Measurements from ENCODE around the gene NUBP2. TPM values are rescaled to one million over a fixed set of nuclear protein-coding genes. Genes with fewer than 3 reads are reported as not detected.

NUBP2 gene
- total and polyA plus RNA-seq, 2 donors (not counting 3 experiments of a cell fraction or from before 2014, with no cell fraction given), result 55.0 to 69.6 TPM

- Histone ChIP-seq H3K27me3 (ENCODE audit: control insufficient read depth in 2 of 2, insufficient read depth in 2 of 2, low read length in 2 of 2) (no peaks in the 10 kb centered on the region), H3K4me2 (ENCODE audit: insufficient read depth, low read length) (no peak overlapping the region), H3K36me3 (ENCODE audit: control insufficient read depth in 2 of 2, extremely low read depth in 1 of 2, insufficient read depth in 2 of 2, low read length in 2 of 2) (peaks cover 0 to 25% of the 10 kb centered on the region in 2 experiments), H3K4me1 (ENCODE audit: control insufficient read depth, extremely low read depth, insufficient read depth, low read length) (no peaks in the 10 kb centered on the region), H4K20me1 (replicated peaks; ENCODE audit: control insufficient read depth, extremely low read depth, insufficient read depth, low read length) (no peaks in the 10 kb centered on the region), H3K9ac (replicated peaks; ENCODE audit: extremely low read depth, insufficient read depth, low read length) (no peak overlapping the region), H3K4me3 (replicated peaks in 1 of 3; ENCODE audit: insufficient read depth in 1 of 3, low read depth in 1 of 3, low read length in 3 of 3) (no peak overlapping the region), H3K79me2 (ENCODE audit: control insufficient read depth, insufficient read depth, low read length) (no peaks in the 10 kb centered on the region), H3K9me3 (replicated peaks; ENCODE audit: control insufficient read depth, insufficient read depth, low read length) (no peaks in the 10 kb centered on the region), H3K27ac (ENCODE audit: insufficient read depth, low read depth, low read length) (no peak overlapping the region), H3K9me1 (replicated peaks; ENCODE audit: control insufficient read depth, extremely low read depth, insufficient read depth, low read length) (no peaks in the 10 kb centered on the region), H2AFZ (ENCODE audit: low read depth, low read length) (no peak overlapping the region)
- no peak for DNase-seq (ENCODE audit: low read depth, low spot score)
- CTCF ChIA-PET, result no interaction called here
- TF ChIP-seq JUN (IDR thresholded peaks at IDR 0.05; ENCODE audit: borderline replicate concordance, insufficient read depth, insufficient read length, low read depth), result no peak
- no peak for TF ChIP-seq MAX (IDR thresholded peaks at IDR 0.05; ENCODE audit: insufficient read depth, insufficient read length)
- TF ChIP-seq POLR2AphosphoS5 (IDR thresholded peaks at IDR 0.05; ENCODE audit: insufficient read depth, low read depth, low read length), result no peak
- TF ChIP-seq POLR2A (IDR thresholded peaks at IDR 0.05; ENCODE audit: low read depth, low read length), result no peak
- intact Hi-C loops (cut with micrococcal nuclease), result no loop called here
- POLR2A ChIA-PET, result no interaction called here
- FAIRE-seq, result no peak
- dilution Hi-C loops (cut with MboI; ENCODE audit: extremely low pct_ligation_motif_present, low sequenced_read_pairs), result no loop called here
- no TSS peak for BruUV-seq (replicated peaks)
Measured at GRCh38 chr16:1740781-1741490, 41.8 kb upstream of the NUBP2 start.

- no peaks in the 10 kb centered on the region for H3K9me1 ChIP-seq (replicated peaks; ENCODE audit: control insufficient read depth, extremely low read depth, insufficient read depth, low read length)
- no TSS peak for BruUV-seq (replicated peaks)
- H4K20me1 ChIP-seq (replicated peaks; ENCODE audit: control insufficient read depth, extremely low read depth, insufficient read depth, low read length), result no peaks in the 10 kb centered on the region
- H3K9ac ChIP-seq (replicated peaks; ENCODE audit: extremely low read depth, insufficient read depth, low read length), result no peak overlapping the region
- no peaks in the 10 kb centered on the region for H3K9me3 ChIP-seq (replicated peaks; ENCODE audit: control insufficient read depth, insufficient read depth, low read length)
- H3K4me2 ChIP-seq (ENCODE audit: insufficient read depth, low read length), result no peak overlapping the region
- dilution Hi-C loops (cut with MboI; ENCODE audit: extremely low pct_ligation_motif_present, low sequenced_read_pairs), result no loop called here
- H3K79me2 ChIP-seq (ENCODE audit: control insufficient read depth, insufficient read depth, low read length), result no peaks in the 10 kb centered on the region
- ChIA-PET CTCF (interaction anchor here (1.3 kb wide), 1 partner anchor 18 kb away, joined by 4 read pairs; no protein-coding TSS in a partner anchor), POLR2A (no interaction called here)
- intact Hi-C loops (cut with micrococcal nuclease), result no loop called here
- no peaks in the 10 kb centered on the region for H3K27me3 ChIP-seq (ENCODE audit: control insufficient read depth in 2 of 2, insufficient read depth in 2 of 2, low read length in 2 of 2)
- FAIRE-seq, result no peak
- peaks cover 0 to 25% of the 10 kb centered on the region in 2 experiments for H3K36me3 ChIP-seq (ENCODE audit: control insufficient read depth in 2 of 2, extremely low read depth in 1 of 2, insufficient read depth in 2 of 2, low read length in 2 of 2)
- H3K4me3 ChIP-seq (replicated peaks in 1 of 3; ENCODE audit: insufficient read depth in 1 of 3, low read depth in 1 of 3, low read length in 3 of 3), result no peak overlapping the region
- no peak for TF ChIP-seq POLR2AphosphoS5 (IDR thresholded peaks at IDR 0.05; ENCODE audit: insufficient read depth, low read depth, low read length)
- TF ChIP-seq MAX (IDR thresholded peaks at IDR 0.05; ENCODE audit: insufficient read depth, insufficient read length), result no peak
- TF ChIP-seq CTCF (IDR thresholded peaks at IDR 0.05; ENCODE audit: extremely low read depth in 1 of 2, insufficient read depth in 1 of 2, low read depth in 1 of 2, low read length in 2 of 2), result no peak
- TF ChIP-seq GATA2 (IDR thresholded peaks at IDR 0.05; ENCODE audit: insufficient read depth, insufficient read length, low read depth, low read length), result no peak
- no peak for TF ChIP-seq EZH2 (IDR thresholded peaks at IDR 0.05; ENCODE audit: borderline replicate concordance, low read depth, low read length, severe bottlenecking)
- TF ChIP-seq FOS (IDR thresholded peaks at IDR 0.05; ENCODE audit: borderline replicate concordance, insufficient read depth, low read length), result no peak
- TF ChIP-seq POLR2A (IDR thresholded peaks at IDR 0.05; ENCODE audit: low read depth, low read length), result no peak
- DNase-seq (ENCODE audit: low read depth, low spot score), result no peak
- no peaks in the 10 kb centered on the region for H3K4me1 ChIP-seq (ENCODE audit: control insufficient read depth, extremely low read depth, insufficient read depth, low read length)
- no peak overlapping the region for H2AFZ ChIP-seq (ENCODE audit: low read depth, low read length)
- H3K27ac ChIP-seq (ENCODE audit: insufficient read depth, low read depth, low read length), result no peak overlapping the region
Measured at GRCh38 chr16:1741553-1742165, 41.1 kb upstream of the NUBP2 start.
